ENCODE results near the gene NXPE2.

- no peak for TF ChIP-seq BHLHE40 (IDR thresholded peaks at IDR 0.05; ENCODE audit: borderline replicate concordance)
- no peak for TF ChIP-seq FOXM1 (IDR thresholded peaks at IDR 0.05; ENCODE audit: borderline replicate concordance)
- TF ChIP-seq ARNT (IDR thresholded peaks at IDR 0.05): no peak
- no peak for TF ChIP-seq PKNOX1 (IDR thresholded peaks at IDR 0.05)
- no peak for TF ChIP-seq FOXK2 (IDR thresholded peaks at IDR 0.05)
- TF ChIP-seq FOXA1 (IDR thresholded peaks at IDR 0.05): no peak
- TF ChIP-seq TARDBP (IDR thresholded peaks at IDR 0.05): no peak
- TF ChIP-seq SP1 (IDR thresholded peaks at IDR 0.05): no peak
These were observed 1.2 kb downstream of the NXPE2 start for GRCh38 chr11:114679505-114679904.

All from HEK293T (cell line).